Ovary (tissue), 3 donors: ENCODE measurements around the gene ENTPD1.

ENCODE experiments used
- EP300 ChIP-seq: sonication (generic); formaldehyde crosslinking; IDR thresholded peaks from one replicate; pipeline ENCODE4 v1.6.1; 2017; ENCODE audit warnings: antibody characterized with exemption
- POLR2A ChIP-seq: fragments of 450-650 bp; IDR thresholded peaks from one replicate; pipeline ENCODE4 v1.6.1; 2017; ENCODE audit warnings: antibody characterized with exemption, mild to moderate bottlenecking, moderate library complexity
- TF ChIP-seq, protein P1 (sequence below), 3 donors: fragments of 450-650 bp in 2 of 3; fragments of 200-600 bp in 1 of 3; IDR thresholded peaks; one replicate each; pipeline versions ENCODE4 v1.5.1 to v1.8.0; 2016 to 2022; ENCODE audit warnings: antibody characterized with exemption in 3 of 3, mild to moderate bottlenecking in 1 of 3
- donor health status: DM: no; HTN: no; CAD: no.

DNA sequence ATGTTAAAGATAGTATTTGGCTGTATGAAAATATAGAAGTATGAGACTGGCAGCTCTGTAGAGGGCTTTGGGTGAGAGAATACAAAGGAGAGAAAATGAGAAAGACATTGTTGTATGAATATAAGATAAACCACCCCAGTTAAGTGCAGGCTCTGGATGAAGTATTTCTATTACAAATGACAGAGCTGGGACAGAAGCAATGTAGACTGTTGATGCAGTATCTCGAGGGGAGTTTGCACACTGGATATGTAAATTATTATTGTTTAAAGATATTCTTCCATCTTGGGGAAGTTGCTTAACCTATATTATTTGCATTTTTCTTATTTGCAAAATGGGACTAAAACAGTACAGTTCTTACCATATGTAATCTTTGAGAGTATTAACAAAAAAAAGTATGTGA is 31.5 kb downstream of the ENTPD1 start:
- TF ChIP-seq, protein P1, sequence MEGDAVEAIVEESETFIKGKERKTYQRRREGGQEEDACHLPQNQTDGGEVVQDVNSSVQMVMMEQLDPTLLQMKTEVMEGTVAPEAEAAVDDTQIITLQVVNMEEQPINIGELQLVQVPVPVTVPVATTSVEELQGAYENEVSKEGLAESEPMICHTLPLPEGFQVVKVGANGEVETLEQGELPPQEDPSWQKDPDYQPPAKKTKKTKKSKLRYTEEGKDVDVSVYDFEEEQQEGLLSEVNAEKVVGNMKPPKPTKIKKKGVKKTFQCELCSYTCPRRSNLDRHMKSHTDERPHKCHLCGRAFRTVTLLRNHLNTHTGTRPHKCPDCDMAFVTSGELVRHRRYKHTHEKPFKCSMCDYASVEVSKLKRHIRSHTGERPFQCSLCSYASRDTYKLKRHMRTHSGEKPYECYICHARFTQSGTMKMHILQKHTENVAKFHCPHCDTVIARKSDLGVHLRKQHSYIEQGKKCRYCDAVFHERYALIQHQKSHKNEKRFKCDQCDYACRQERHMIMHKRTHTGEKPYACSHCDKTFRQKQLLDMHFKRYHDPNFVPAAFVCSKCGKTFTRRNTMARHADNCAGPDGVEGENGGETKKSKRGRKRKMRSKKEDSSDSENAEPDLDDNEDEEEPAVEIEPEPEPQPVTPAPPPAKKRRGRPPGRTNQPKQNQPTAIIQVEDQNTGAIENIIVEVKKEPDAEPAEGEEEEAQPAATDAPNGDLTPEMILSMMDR (IDR thresholded peaks at IDR 0.05), result no peak
- TF ChIP-seq EP300, result no peak
- TF ChIP-seq POLR2A, result no peak
